ENCODE results near the gene UBE2L5. TPM values are rescaled to one million over a fixed set of nuclear protein-coding genes. Genes with fewer than 3 reads are reported as not detected.
A peak's percentile ranks its signal among the peaks of the same experiment; 100 is the strongest.

The UBE2L5 gene
- total RNA-seq, 4 donors from 2014 or later: 0.39 TPM; not detected in 3

DNA sequence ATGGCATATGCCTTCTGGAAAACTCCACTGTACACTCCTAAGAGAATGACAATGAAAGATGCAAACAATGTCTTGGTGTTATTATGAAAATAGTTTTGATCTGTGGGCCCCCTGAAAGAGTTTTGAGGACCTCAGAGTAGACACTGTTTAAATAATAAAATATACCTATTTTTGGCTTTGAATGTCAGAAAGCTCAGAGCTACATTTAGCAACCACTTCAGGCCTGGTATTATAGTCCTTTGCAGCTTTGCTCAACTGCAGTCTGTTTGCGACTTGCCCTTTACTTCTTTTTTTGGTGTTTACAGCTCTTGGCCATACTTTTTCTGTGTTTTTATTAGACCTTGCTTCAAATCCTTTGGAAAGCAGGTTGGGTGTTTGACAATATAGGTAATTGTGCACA lies 5.8 kb upstream of the UBE2L5 start:
- Histone ChIP-seq H3K9me3 (no peaks in the 10 kb centered on the region), H3K27ac (replicated peaks in 1 of 4) (no peak overlapping the region), H3K36me3 (no peaks in the 10 kb centered on the region), H3K4me3 (no peak overlapping the region), H3K4me1 (peaks cover 5 to 20% (median 11%) of the 10 kb centered on the region in 4 donors), H3K27me3 (no peaks in the 10 kb centered on the region)
- DNase-seq (ENCODE audit: extremely low spot score): no peak
- TF ChIP-seq, protein P1, sequence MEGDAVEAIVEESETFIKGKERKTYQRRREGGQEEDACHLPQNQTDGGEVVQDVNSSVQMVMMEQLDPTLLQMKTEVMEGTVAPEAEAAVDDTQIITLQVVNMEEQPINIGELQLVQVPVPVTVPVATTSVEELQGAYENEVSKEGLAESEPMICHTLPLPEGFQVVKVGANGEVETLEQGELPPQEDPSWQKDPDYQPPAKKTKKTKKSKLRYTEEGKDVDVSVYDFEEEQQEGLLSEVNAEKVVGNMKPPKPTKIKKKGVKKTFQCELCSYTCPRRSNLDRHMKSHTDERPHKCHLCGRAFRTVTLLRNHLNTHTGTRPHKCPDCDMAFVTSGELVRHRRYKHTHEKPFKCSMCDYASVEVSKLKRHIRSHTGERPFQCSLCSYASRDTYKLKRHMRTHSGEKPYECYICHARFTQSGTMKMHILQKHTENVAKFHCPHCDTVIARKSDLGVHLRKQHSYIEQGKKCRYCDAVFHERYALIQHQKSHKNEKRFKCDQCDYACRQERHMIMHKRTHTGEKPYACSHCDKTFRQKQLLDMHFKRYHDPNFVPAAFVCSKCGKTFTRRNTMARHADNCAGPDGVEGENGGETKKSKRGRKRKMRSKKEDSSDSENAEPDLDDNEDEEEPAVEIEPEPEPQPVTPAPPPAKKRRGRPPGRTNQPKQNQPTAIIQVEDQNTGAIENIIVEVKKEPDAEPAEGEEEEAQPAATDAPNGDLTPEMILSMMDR (IDR thresholded peaks at IDR 0.05): no peak
- TF ChIP-seq POLR2A (IDR thresholded peaks at IDR 0.05; ENCODE audit: low read depth) (no peak), EP300 (IDR thresholded peaks at IDR 0.05) (no peak), POLR2AphosphoS5 (IDR thresholded peaks at IDR 0.05) (no peak)
- WGBS: 83% methylated on average over 1 of the region's 1 CpG
- intact Hi-C loops (cut with DNase I): no loop called here

DNA sequence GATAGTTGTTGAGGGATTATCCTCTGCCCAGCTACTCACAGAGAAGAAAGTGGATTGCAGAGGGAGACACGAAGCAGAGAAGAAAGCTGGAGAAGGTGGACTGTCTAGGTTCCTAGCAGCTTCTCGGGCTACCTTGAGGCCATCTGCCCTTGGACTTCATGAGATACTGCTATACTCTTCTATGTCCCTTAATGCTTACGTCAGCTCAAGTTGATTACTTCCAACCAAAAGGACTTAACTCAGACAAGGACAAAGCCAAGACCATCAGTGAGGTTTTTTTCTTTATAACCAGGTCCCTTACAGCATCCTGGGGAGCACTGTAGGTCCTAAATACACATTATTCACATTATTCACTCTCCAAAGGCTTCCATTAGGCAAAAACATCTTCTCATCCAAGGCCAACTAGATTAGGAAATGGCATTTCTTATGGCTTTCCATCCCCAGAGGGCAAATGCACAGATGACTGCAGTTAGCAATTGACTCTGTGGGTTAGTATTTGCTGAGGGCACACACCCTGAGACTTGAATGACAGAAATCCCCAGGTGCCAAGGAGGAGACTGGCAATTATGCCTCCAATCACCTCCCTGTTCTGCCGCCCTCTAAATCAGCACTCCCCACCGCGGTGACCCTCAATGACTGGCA lies 4.1 kb upstream of the UBE2L5 start:
- Histone ChIP-seq H3K27me3 (no peaks in the 10 kb centered on the region), H3K4me1 (peaks cover 5 to 26% (median 15%) of the 10 kb centered on the region in 4 donors), H3K9me3 (no peaks in the 10 kb centered on the region), H3K4me3 (no peak overlapping the region), H3K27ac (replicated peaks in 1 of 4) (no peak overlapping the region), H3K36me3 (no peaks in the 10 kb centered on the region)
- intact Hi-C loops (cut with DNase I): no loop called here
- 93% methylated on average over 6 of the region's 6 CpGs for WGBS
- TF ChIP-seq POLR2AphosphoS5 (IDR thresholded peaks at IDR 0.05) (no peak), EP300 (IDR thresholded peaks at IDR 0.05) (no peak), POLR2A (IDR thresholded peaks at IDR 0.05; ENCODE audit: low read depth) (no peak)
- TF ChIP-seq, protein P1 (IDR thresholded peaks at IDR 0.05): no peak
- DNase-seq (ENCODE audit: extremely low spot score): no peak

DNA sequence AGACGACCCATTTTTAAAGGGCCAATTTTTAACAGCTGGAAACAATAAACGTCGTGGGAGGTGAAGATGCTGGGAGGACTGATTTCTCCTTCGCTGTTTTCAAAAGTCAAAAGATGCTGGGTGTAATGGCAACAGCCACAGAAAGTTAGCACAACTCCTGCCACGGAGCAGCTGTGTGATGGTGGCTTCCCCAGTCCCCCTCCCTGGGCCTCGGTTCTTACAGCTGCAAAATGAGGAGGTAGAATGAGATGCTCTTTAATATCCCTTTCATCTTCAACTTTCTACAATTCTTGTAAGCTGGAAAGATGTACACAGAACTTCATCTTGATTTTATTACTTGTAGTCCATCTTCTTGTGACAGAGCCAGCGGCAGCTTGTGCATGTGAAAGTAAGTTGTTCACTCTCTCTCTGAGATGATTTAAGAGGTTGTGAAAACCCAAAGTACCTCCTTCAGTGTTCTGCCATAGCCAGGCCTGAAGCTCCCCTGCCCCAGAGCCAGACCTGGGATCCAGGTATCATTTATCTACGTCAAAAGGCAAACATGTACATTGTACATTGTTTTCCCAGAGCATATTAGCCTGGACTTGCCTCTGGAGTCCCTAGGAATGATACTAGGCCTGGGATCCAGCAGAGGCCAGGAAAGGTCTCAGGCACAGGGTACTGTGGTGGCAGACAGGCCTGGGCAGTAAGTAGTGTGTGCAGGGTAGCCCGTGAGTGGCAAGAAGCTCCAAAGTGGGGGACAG lies 3.4 kb upstream of the UBE2L5 start:
- Histone ChIP-seq H3K27ac (replicated peaks in 1 of 4) (peak overlapping the region in 2 of 4 donors; percentile 48 to 97), H3K4me1 (peaks cover 5 to 33% (median 21%) of the 10 kb centered on the region in 4 donors), H3K4me3 (no peak overlapping the region), H3K27me3 (no peaks in the 10 kb centered on the region), H3K9me3 (no peaks in the 10 kb centered on the region), H3K36me3 (no peaks in the 10 kb centered on the region)
- no peak for TF ChIP-seq POLR2A (IDR thresholded peaks at IDR 0.05; ENCODE audit: low read depth)
- no peak for TF ChIP-seq POLR2AphosphoS5 (IDR thresholded peaks at IDR 0.05)
- no peak for TF ChIP-seq EP300 (IDR thresholded peaks at IDR 0.05)
- TF ChIP-seq, protein P1 (IDR thresholded peaks at IDR 0.05): no peak
- intact Hi-C loops (cut with DNase I): no loop called here
- 80% methylated on average over 9 of the region's 9 CpGs for WGBS
- no peak for DNase-seq (ENCODE audit: extremely low spot score)

DNA sequence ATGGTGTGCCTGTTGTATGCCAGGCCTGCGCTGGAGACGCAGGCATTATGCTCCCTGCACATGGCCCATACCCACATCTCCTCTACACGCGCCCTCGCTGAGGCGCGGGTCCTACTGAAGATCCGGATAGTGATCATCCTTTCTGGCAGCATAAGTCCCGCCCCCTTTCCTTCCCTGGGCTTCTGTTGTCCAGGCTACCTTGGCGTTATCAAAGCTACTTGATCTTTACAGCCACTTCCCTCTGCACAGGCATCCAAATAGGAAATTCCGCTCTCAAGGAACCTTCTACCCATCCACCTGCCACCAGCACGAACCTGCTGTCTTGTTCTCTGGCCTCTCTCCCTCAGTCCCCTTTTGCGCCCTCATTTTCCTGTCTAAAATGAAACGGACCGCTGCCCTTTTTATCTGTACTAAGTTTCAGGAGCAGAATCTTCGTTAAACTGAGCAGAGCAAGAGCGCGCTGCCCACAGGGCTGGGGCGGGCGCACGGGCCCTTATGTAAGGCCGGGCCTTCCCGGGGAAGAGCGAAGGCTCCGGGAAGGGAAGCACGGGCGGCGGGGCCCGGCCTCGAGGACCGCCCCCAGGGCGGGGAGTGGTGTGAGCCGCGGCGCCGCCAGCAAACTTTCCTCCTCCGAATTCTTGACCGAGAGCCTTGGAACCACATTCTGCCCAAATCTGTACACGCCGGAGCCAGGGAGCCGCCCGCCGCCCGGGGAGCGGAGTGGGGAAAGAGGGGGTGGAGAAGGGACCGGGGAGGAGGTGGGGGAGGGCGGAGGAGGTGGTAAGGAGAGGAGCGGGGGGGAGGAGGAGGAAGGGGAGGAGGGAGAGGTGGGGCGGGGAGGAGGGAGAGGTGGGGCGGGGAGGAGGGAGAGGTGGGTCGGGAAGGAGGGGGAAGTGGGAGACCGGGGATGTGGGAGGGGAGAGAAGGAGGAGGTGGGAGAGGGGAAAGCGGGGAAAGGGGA lies 920 bp upstream of the UBE2L5 start:
- Histone ChIP-seq H3K9me3 (no peaks in the 10 kb centered on the region), H3K4me1 (peaks cover 5 to 39% (median 22%) of the 10 kb centered on the region in 4 donors), H3K36me3 (no peaks in the 10 kb centered on the region), H3K27ac (replicated peaks in 1 of 4) (peak overlapping the region; percentile 91 to 97 (median 93)), H3K27me3 (no peaks in the 10 kb centered on the region), H3K4me3 (peak overlapping the region; percentile 60 to 74 (median 65))
- 15% methylated on average over 16 of the region's 53 CpGs for WGBS
- intact Hi-C loops (cut with DNase I): loop anchor here (5.0 kb wide), 2 partner anchors 41 to 114 kb away; partner anchors contain the start of gene KATNAL1
- peak; percentile 95 for DNase-seq (ENCODE audit: extremely low spot score)
- TF ChIP-seq, protein P1 (IDR thresholded peaks at IDR 0.05): no peak
- TF ChIP-seq POLR2AphosphoS5 (IDR thresholded peaks at IDR 0.05) (peak; percentile 86 to 96), POLR2A (IDR thresholded peaks at IDR 0.05; ENCODE audit: low read depth) (peak; percentile 85)

Data from esophagus muscularis mucosa (tissue), 4 donors.